ENCODE measurements around the gene POLR1F. TPM values are rescaled to one million over a fixed set of nuclear protein-coding genes. Genes with fewer than 3 reads are reported as not detected.

The POLR1F gene
- total and polyA plus RNA-seq, 2 experiments from 2014 or later = 35.2 to 99.9 TPM

DNA sequence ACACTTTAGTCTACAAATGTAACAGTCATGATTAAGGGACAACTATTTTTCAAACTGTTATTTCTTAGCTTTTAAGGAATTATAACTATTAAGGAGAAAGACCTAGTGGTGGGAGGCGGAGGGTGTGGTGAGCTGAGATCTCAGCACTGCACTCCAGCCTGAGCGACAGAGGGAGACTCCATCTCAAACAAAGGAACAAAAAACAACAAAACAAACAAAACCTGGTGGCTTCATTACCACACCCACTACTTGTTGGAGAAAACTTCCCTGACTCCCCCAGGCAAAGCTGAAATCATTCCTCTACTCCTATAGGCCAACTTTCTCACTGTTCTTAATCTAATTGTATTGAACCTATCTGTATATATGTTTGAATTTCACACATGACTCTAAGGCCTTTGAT lies 3.2 kb downstream of the POLR1F start:
- no peaks in the 10 kb centered on the region for H3K27me3 ChIP-seq (ENCODE audit: insufficient read depth)
- no peaks in the 10 kb centered on the region for H3K9me3 Mint-ChIP-seq
- H3K27me3 Mint-ChIP-seq (ENCODE audit: insufficient read depth, low read depth, poor library complexity) = peaks cover 3% of the 10 kb centered on the region
- DNase-seq (ENCODE audit: low spot score) (peak; percentile 61), ATAC-seq (peak; percentile 18; the same call in 2 of the 3 replicates)
- H3K4me3 Mint-ChIP-seq = no peak overlapping the region; the same call in 2 of the 3 replicates
- H3K4me1 Mint-ChIP-seq = peaks cover 33% of the 10 kb centered on the region
- H3K27ac ChIP-seq (ENCODE audit: low read depth) = no peak overlapping the region
- H3K4me2 ChIP-seq = peak overlapping the region; percentile 37; the same call in 1 of the 2 replicates
- H3K36me3 ChIP-seq (ENCODE audit: insufficient read depth) = no peaks in the 10 kb centered on the region
- H3F3A ChIP-seq (replicated peaks; ENCODE audit: low read depth) = no peaks in the 10 kb centered on the region
- peaks cover 73% of the 10 kb centered on the region for H3K79me2 ChIP-seq (replicated peaks; ENCODE audit: insufficient read depth)
- TF ChIP-seq NANOG (IDR thresholded peaks at IDR 0.05; ENCODE audit: borderline replicate concordance) = no peak
- TF ChIP-seq EZH2phosphoT487 (IDR thresholded peaks at IDR 0.05; ENCODE audit: unreplicated experiment) = no peak
- TF ChIP-seq, protein P1, sequence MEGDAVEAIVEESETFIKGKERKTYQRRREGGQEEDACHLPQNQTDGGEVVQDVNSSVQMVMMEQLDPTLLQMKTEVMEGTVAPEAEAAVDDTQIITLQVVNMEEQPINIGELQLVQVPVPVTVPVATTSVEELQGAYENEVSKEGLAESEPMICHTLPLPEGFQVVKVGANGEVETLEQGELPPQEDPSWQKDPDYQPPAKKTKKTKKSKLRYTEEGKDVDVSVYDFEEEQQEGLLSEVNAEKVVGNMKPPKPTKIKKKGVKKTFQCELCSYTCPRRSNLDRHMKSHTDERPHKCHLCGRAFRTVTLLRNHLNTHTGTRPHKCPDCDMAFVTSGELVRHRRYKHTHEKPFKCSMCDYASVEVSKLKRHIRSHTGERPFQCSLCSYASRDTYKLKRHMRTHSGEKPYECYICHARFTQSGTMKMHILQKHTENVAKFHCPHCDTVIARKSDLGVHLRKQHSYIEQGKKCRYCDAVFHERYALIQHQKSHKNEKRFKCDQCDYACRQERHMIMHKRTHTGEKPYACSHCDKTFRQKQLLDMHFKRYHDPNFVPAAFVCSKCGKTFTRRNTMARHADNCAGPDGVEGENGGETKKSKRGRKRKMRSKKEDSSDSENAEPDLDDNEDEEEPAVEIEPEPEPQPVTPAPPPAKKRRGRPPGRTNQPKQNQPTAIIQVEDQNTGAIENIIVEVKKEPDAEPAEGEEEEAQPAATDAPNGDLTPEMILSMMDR (conservative IDR thresholded peaks at IDR 0.05; ENCODE audit: low read depth in 2 of 2) = no peak
- TF ChIP-seq, protein P2, sequence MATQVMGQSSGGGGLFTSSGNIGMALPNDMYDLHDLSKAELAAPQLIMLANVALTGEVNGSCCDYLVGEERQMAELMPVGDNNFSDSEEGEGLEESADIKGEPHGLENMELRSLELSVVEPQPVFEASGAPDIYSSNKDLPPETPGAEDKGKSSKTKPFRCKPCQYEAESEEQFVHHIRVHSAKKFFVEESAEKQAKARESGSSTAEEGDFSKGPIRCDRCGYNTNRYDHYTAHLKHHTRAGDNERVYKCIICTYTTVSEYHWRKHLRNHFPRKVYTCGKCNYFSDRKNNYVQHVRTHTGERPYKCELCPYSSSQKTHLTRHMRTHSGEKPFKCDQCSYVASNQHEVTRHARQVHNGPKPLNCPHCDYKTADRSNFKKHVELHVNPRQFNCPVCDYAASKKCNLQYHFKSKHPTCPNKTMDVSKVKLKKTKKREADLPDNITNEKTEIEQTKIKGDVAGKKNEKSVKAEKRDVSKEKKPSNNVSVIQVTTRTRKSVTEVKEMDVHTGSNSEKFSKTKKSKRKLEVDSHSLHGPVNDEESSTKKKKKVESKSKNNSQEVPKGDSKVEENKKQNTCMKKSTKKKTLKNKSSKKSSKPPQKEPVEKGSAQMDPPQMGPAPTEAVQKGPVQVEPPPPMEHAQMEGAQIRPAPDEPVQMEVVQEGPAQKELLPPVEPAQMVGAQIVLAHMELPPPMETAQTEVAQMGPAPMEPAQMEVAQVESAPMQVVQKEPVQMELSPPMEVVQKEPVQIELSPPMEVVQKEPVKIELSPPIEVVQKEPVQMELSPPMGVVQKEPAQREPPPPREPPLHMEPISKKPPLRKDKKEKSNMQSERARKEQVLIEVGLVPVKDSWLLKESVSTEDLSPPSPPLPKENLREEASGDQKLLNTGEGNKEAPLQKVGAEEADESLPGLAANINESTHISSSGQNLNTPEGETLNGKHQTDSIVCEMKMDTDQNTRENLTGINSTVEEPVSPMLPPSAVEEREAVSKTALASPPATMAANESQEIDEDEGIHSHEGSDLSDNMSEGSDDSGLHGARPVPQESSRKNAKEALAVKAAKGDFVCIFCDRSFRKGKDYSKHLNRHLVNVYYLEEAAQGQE (IDR thresholded peaks at IDR 0.05; ENCODE audit: unreplicated experiment) = no peak
- no peak for TF ChIP-seq JUNB (IDR thresholded peaks at IDR 0.05; ENCODE audit: unreplicated experiment)
- TF ChIP-seq ZNF331 (CRISPR knock-in tag; IDR thresholded peaks at IDR 0.05; ENCODE audit: low read depth) = no peak
- TF ChIP-seq CREB1 (CRISPR knock-in tag; IDR thresholded peaks at IDR 0.05; ENCODE audit: low read depth) = no peak
- TF ChIP-seq STAT1 (IDR thresholded peaks at IDR 0.05; ENCODE audit: unreplicated experiment) = no peak
- TF ChIP-seq, protein P3, sequence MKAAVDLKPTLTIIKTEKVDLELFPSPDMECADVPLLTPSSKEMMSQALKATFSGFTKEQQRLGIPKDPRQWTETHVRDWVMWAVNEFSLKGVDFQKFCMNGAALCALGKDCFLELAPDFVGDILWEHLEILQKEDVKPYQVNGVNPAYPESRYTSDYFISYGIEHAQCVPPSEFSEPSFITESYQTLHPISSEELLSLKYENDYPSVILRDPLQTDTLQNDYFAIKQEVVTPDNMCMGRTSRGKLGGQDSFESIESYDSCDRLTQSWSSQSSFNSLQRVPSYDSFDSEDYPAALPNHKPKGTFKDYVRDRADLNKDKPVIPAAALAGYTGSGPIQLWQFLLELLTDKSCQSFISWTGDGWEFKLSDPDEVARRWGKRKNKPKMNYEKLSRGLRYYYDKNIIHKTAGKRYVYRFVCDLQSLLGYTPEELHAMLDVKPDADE (IDR thresholded peaks at IDR 0.05) = no peak
- TF ChIP-seq ZNF114 (CRISPR knock-in tag; IDR thresholded peaks at IDR 0.05) = no peak
- no peak for TF ChIP-seq POLR2AphosphoS5 (IDR thresholded peaks at IDR 0.05; ENCODE audit: low read depth)
- no peak overlapping the region for H3K27ac Mint-ChIP-seq
- H3K36me3 Mint-ChIP-seq (ENCODE audit: low read depth) = peaks cover 3% of the 10 kb centered on the region; the same call in 1 of the 3 replicates
- no peaks in the 10 kb centered on the region for H3K9me2 ChIP-seq (ENCODE audit: insufficient read depth)
- H3K4me1 ChIP-seq (ENCODE audit: insufficient read depth) = peaks cover 19% of the 10 kb centered on the region
- H4K20me1 ChIP-seq (replicated peaks; ENCODE audit: insufficient read depth) = peaks cover 7% of the 10 kb centered on the region; the same call in 1 of the 2 replicates
- no peak overlapping the region for H2AFZ ChIP-seq
- 0 out of 2 replicates have a peak overlapping the region, but pooled peaks have one; percentile 6 for H3K4me3 ChIP-seq
